ENCODE measurements around the gene TTC28.
A peak's percentile ranks its signal among the peaks of the same experiment; 100 is the strongest.
"Not testable (repeated sequence)": the region's sequence is repeated elsewhere in the genome, so short reads cannot be mapped to it uniquely, and the experiment has no call there.

The TTC28 gene

DNA sequence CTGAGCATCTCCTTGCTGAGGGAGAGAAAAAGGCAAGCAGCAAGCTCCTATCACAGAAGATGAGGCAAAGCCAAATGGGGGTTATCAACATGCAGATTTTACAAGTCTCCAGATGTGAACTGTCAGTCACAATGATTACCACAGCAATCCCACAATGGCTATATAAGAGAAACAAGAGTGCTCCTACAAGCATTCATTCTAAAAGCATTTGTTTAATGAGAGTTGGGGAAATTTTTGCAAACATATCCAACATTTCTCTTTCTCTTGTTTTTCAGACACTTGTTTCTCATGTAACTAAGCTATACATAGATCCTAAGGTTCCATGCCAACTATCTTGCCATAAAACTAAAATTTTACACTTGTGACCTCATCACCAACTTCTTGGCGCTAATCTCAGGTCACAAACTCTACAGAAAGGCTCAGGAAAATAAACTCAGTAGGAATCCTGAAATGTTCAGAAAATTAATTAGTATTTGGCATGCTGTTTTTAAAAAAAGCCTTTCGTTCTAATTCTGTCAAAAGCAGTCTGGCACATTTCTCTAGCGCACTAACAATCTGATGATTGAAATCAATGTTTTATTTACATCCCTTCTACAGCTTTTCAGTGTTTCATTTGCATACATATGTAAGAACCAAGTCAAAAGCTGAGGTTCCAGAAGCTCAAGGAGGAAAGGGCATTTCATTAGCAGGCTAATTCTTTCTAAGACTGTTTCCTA lies 199.5 kb downstream of the TTC28 start:
- DNase-seq: no peak

DNA sequence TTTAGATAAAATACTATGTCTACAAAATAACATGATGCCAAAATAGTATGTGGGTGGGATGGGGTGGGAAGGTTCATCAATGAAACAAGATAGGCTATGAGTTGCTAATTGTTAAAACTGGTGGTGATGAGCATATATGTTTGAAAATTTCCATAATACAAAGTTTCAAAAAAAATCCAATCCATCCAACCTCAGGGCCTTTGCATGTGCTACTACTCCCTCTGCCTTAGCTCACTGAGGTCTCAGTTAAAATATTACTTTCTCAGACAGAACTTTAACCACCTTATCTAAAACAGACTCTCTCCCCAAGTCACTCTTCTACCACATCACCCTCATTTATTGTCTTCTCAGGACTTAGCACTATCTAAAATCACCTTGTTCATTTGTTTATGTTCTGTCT lies 201.1 kb downstream of the TTC28 start:
- DNase-seq: no peak

DNA sequence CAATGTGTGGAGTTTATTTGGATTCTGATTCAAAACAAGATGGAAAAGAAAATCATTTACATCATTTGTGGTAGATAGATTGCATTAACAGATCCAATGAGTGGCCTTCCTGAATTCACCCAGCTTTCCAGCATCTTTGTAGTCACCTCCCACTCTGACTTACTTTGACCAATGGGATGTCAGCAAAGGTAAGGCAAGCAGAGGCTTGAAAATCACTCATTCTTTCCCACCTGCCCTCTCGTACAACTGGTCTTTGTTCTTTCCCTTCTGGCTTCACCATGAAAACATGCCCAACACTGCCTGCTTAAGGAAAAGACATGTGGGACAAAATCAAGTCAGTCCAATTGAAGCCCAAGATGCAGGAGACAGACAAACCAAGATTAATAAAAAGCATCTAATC lies 202.1 kb downstream of the TTC28 start:
- DNase-seq: no peak

DNA sequence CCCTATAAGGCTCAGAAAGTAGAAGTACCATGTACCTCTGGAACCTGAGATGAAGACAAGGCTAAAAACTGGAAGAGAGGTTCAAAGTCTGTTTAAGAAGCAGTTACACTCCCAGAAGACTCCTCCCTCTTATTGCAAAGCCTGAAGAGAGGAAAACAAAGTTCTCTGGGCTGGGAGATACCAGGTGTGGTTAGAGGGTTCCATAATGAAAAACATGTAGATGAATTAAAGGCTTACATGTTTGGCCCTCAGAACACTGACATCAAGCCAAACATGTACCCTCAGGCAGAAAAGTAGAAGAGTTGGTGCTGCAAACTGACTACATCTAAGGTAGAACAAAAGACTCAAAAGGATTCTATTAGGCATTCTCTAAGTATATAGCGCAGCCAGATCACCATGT lies 205.3 kb downstream of the TTC28 start:
- no peak for DNase-seq

DNA sequence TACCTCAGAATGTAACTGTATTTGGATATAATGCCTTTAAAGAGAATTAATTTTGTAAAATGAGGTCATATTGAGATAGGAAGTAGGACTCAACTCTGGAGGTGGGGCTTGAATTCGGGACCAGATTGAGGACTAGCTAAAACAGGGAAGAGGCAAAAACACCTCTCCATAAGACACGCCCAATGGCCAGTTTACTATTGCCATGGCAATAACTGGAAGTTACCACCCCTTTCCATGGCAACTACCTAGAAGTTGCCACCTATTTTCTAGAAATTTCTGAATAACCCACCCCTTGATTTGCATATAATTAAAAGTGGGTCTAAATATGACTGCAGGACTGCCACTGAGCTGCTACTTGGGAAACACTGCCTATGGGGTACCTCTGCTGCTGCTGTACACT lies 206.4 kb downstream of the TTC28 start:
- DNase-seq: no peak

DNA sequence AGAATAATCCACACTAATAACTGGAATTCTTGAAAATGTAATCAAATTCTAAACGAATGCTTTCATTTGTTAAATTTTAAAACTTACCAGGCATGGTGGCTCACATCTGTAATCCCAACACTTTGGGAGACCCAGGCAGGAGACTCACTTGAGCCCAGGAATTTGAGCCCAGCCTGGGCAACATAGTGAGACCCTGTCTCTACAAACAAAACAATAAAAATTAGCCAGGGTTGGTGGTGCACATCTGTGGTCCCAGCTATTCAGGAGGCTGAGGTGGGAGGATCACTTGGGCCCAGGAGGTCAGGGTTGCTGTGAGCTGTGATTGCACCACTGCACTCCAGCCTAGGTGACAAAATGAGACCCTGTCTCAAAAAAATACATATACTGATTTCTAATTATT lies 212.6 kb downstream of the TTC28 start:
- DNase-seq: not testable (repeated sequence)

DNA sequence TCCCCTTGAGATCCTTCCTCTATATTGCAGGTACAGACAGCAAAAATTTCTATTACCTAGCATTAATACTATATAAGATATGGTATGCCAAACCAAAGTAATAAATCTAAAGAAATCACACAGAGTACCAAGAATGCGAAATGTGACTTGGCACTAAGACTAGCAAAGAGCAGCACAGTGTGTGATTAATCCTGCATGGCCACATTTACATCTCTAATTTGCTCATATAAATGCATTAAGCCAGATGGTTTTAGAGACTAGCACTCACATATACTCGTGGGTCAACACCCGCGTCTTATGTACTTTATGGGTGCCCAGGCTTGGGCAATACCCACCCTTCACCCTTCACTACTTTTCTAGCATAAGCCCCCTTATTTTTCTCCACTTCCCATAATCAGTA lies 213.2 kb downstream of the TTC28 start:
- no peak for DNase-seq

DNA sequence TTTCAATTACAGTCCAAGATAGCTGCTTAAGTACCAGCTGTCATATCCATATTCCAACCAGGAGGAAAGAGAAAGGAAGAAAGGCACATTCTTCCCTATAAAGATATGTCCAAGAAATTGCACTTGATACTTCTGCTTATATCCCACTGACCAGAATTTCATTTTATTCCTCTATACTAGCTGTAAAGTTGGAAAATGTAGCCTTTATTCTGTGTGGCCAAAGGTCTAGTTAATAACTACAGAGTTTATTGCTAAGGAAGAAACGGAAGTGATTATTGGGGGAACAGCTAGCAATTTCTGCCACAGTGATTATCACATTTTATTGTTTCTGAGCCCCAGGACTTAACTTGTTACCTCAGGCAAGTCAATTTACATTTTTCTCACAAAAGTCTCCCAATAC lies 213.8 kb downstream of the TTC28 start:
- DNase-seq: no peak

DNA sequence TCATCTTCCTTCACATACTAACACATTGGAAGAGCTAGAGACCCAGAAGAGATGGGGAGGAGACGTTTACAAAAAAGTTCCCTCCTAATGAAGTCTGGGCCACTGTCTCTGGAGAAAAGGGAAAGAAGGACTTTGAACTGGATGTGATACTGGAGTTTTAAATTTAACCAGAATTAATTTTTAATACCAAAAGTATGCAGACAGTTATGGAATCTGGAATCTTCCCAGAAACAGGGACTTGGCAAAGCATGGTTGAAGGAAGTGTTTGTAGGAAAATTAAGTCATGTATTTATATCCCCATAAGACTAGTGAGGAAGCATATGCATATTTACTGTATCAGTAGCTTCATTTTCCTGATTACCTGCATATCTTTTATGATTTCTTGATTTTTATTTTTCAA lies 215.5 kb downstream of the TTC28 start:
- DNase-seq: no peak

DNA sequence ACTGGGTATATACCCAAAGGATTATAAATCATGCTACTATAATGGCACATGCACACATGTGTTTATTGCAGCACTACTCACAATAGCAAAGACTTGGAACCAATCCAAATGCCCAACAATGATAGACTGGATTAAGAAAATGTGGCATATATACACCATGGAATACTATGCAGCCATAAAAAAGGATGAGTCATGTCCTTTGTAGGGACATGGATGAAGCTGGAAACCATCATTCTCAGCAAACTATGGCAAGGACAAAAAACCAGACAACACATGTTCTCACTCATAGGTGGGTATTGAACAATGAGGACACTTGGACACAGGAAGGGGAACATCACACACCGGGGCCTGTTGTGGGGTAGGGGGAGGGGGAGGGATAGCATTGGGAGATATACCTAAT lies 216.2 kb downstream of the TTC28 start:
- DNase-seq: not testable (repeated sequence)

DNA sequence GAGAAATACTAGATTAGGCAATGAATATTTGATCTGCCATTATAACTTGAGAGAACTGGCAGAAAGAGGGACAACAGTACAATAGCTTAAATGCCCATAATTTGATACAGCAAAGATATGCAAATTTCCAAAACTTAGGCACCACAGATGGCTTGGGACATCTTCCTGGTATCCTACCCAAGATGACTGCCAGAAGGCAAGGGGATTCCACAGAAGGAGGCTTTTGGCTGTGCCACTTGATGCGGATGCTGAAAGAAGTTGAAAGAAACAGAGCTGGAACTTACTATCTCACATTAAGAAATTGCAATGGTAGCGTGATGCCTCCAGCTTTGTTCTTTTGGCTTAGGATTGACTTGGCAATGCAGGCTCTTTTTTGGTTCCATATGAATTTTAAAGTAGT lies 216.7 kb downstream of the TTC28 start:
- no peak for DNase-seq

DNA sequence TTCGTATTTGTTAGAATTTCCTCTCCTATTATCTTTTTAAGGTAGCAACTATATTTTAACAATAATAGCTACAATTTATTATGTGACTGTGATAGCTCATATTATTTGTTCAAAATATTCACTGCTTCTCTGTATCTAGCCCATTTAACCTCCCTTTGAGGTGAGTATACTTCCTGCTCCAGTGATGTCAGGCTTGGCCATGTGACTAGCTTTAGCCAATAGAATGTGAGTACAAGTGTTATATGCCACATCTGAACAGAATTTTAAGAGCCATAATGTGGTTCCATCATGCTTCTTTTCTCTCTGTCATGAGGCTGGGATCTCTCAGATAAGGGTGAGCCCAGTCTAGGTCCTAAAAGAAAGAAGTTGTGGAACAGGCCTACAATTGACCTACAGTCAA lies 217.6 kb downstream of the TTC28 start:
- no peak for DNase-seq

DNA sequence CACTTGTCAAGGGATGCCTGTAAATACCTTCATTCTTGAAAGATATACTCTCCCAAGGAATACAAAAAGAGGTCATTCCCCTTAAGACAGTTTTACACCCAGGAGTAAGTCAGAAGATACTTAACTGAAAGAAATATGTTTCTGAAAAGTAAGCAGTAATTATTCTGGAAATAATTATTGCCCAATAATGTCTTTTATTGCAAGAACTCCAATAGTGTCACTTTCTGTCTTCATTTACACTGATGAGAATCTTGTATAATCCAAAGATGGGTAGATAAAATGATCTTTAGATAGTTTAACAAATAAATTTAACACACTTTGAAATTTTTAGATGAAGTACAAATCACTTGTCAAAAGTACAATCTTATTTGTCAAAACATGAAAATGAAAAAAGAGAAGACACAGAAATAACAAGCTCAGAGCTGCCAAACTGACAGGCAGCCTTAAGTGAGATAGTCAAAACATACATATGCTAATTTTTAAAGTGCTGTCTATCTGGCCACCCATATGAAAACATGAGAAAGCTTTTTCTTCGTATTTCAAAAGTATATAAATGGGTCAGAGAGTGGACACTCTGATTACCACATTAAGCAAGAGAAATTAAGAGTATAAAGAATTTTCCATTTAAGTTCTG lies 225.1 kb downstream of the TTC28 start:
- DNase-seq: no peak

DNA sequence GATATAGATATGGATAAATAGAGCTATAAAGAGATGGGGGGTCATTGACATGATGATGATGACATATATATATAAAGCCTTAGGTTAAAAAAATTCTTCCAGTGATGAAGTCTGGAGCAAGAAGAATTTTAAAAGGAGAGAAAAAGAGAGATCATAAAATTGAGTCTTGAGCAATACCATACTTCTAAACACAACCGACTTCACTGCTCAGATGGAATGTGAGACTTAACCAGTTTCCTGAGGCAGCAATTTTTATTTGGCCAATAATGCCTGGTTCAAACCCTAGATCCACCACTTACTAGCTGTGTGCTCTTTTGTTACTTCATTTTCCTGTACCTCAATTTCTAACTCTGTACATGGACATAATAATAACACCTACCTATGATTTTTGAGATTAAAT lies 229.5 kb downstream of the TTC28 start:
- DNase-seq: no peak

DNA sequence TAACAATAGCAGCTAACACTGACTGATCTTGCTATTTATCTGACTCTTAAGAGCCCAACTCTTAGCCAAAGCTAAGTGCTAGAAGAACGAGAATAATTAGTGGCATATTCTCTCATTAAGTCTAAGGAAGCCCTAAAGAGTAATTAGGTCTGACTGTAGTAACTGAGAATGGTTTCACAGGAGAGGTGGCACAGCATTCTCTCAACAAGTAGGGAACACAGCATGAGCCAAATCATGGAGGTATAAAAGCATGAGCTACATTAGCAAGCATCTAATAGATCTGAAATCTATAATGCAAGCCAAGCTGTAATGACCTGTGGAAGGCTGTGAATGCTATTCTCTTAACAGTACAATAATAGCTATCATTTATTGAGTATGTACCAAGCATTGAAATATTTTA lies 230.6 kb downstream of the TTC28 start:
- DNase-seq: no peak

DNA sequence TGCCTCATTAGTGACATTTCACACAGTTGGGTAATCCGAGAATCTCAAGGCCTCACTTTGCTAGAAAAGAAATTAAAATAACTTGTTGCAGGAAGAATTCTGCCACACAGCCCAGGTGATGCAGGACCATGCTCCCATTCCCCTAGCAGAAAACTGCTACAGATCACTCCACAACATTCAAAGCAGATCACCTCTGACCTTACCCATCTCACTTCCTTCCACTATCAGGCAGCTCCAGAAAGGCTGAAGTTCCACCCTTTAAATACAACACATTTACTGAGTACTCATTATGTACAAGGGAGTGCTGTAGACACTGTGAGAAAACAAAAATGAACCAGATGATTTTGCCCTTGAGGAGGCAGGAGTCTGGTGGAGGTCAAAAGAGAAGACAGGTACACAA lies 231.0 kb downstream of the TTC28 start:
- no peak for DNase-seq

DNA sequence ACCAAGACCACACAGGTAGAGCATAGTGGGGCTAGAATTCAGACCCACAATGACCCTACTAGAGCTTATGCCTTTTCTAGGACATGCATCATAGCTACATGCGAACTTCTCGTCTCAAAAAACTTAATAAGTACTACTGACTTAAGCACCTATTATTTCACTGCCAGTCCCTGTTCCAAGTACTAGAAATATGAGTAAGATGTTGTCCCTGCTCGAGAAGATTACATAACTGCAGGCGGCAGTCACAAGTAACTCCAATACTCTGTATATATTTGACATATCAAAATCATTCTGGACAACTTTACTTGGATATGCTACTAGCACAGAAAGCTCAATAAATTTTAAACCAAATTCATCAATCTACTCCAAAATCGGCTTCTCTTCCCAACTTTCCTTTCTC lies 235.0 kb downstream of the TTC28 start:
- no peak for DNase-seq

DNA sequence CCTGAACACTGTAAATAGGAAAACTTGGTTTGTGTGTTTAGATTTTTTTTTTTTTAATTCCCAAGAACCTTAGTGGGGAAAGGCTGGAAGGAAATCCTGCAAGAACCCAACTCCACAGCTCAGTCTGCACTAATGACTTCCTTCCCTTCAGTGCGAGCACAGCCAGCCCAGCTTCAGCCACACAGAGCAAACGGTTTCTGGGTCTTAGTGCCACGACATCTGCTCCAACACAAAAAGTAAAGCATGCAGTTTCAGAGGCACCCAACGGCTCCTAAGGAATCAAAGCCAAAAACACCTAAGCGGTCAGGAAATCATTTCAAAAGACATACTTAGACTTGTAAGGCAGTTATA lies 236.1 kb downstream of the TTC28 start:
- no peak for DNase-seq

DNA sequence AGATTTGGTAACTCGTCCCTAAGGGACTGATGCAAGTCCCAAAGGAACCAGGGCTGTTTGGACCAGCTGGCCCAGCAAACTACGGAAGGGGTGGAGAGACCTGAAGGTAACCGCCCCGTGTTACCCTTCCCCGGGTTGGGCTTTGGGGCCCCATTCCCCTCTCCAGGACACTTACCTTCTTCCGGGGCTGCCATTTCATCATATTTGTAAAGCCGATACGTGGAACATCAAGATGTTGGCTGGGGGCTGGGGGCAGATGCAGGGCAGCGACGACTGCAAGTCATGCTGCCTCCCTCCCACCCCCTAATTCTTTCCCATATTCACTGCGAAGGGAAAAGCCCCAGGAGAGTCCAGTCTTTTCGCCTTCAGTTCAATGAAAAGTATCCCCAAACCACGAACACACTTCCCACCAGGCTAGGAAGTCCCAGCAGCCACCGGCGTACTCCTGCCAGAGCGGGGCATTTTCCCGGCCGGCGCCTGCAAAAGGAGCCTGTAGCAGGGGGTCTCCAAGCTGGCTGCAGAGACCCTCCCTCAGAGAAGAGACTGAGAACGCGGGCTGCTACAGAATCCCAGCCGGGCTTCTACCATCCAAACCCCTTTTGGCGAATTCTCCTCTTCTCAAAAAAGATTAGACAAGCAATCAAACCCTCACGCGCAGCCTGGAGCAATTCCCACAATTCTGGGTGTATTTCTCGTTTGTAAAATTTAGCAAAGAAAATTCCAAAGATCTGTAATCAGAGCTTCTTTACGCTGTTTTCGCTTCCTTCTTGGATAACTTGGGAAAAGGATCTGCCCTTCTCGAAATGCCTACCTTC lies 236.7 kb downstream of the TTC28 start:
- no peak for DNase-seq

DNA sequence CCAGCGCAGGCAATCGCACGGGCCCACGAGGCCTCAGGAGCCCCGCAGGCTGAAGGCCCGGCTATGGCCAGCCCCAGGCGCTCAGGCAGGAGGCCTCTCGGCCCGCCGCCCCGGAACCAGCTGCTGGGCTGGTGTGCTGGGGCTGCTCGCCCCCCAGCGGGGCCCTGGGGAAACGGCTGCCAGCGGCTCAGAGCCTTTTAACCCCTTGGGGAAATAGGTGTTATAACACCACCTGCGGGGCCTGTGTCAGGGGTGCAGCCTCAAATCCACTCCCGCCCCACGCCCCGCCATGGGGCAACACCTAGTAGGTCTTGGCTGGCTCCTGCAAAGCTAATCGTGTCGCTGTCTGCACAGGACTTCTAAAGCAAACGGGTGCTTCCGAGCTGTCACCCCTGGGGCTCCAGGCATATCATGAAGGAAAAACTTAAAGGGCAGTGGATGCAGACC lies 237.4 kb downstream of the TTC28 start:
- peak; percentile 3 for DNase-seq

DNA sequence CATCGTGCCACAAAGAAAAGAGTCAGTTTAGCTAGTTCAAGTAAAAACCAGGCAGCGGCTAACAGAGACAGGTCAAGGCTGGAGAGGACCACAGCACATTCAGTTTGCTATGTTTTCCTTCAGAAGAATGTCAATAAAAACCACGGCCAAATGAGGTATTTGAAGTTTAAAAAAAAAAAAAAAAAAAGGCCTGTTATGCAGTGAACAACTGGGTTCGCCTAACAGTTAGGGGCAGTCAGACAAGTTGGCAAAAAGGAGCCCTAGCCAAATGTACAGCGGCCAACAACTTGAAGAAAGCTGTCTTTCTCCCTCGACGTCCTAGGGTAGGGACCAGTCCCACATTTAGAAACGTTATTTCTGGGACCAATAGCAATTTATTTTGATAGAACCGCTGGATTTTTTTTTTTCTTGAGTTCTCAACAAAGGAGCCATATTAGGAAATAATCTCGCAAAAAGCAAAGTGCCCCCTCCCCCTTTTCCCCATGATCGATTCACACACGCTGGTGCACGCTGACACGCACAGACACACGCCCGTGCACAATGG lies 237.8 kb downstream of the TTC28 start:
- DNase-seq: no peak

DNA sequence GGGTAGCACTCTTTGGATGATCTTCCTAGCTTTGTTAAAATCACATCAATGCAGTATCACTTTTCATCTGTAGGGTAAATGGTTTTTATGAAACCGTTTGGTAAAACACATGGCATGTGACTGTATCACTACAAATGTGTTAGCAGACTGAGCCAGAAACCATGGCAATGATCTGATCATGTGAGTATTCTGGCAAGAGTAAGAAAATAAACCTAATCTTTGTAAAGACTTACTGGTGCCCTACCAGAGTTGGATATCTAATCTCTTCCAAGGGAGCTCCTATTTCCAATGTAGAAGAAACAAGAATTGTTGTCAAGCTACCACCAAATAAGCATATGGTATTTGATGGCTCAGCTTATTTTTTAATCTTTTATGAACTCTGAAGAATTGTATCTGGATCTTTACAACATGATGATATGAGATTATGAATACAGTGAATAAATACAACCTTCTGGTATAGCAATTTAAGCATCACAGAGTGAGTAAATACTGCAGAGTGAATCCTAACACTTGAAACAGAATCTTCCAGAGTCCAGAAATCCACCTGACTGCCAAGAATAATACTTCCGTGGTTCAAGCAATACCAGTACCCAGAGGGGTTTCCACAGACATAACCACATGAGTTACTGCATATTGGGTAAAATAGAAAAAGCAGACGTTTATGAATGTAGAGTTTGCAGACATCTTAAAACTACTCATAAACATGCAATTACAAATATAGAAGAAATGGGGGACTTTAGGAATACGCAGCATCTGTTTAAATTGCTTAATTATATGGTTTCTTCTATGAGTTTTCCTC lies 238.8 kb downstream of the TTC28 start:
- no peak for DNase-seq

DNA sequence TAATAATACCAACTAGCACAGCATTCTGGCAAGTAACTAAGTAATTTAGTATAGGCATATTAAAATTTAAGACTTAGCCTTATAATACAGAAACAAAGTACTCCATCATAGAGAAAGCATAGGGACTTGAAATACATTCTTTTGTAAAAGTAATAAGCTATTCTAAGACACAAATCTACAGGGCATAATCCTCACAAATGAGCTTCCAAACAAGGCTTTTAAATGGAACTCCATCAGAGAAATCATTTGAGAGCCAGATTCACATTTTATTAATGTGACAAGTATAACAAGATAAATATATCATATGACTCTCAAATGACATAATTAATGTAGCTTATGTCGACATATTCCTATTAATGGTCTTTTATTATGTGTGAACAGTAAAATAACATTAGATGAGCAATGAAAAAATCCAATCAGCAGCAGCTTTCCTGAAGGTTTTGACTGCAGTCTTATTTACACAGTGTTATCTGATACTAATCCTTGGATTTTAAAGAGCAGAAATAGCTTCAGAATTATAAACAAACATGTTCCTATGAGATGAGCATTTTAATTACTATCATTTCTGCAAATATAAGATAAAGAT lies 241.4 kb downstream of the TTC28 start:
- no peak for DNase-seq
